Measurements from ENCODE around the gene HFM1. TPM values are rescaled to one million over a fixed set of nuclear protein-coding genes. Genes with fewer than 3 reads are reported as not detected.
"Not testable (repeated sequence)": the region's sequence is repeated elsewhere in the genome, so short reads cannot be mapped to it uniquely, and the experiment has no call there.

The HFM1 gene
- total RNA-seq, 2 donors from 2014 or later = 4.6 to 5.9 TPM

DNA sequence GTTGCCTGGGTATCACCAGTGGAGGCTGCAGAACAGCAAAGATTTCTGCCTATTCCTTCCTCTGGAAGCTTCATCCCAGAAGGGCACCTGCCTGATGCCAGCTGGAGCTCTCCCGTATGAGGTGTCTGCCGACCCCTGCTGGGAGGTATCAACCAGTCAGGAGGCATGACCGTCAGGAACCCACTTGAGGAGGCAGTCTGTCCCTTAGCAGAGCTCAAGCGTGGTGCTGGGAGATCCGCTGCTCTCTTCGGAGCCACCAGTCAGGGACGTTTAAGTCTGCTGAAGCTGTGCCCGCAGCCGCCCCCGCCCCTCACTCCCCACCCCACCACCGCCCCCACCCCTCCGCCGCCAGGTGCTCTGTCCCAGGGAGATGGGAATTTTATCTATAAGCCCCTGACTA, 23.1 kb upstream of the HFM1 start:
- Histone ChIP-seq H3K9ac (ENCODE audit: extremely low read depth, low read length, poor library complexity, severe bottlenecking) (no peak overlapping the region), H3K4me3 (ENCODE audit: low read length) (no peak overlapping the region), H3K4me1 (ENCODE audit: control insufficient read depth, insufficient read depth, low read length) (no peaks in the 10 kb centered on the region), H3K27ac (ENCODE audit: low read depth, low read length) (no peak overlapping the region), H3K36me3 (ENCODE audit: control insufficient read depth, insufficient read depth, low read length) (no peaks in the 10 kb centered on the region), H3K9me3 (ENCODE audit: control insufficient read depth, low read length) (no peaks in the 10 kb centered on the region), H3K27me3 (ENCODE audit: control insufficient read depth, insufficient read depth, low read length, poor library complexity, severe bottlenecking) (no peaks in the 10 kb centered on the region)
- peak; percentile 66 for DNase-seq
- peaks cover 15% of the 10 kb centered on the region for H3K27me3 Mint-ChIP-seq (ENCODE audit: insufficient read depth)
- H3K36me3 Mint-ChIP-seq (ENCODE audit: low read depth) = no peaks in the 10 kb centered on the region
- no peak for TF ChIP-seq CTCF (conservative IDR thresholded peaks at IDR 0.05)
- WGBS, 2 experiments (ENCODE audit: insufficient coverage in 1 of 2, insufficient read length in 1 of 2) = 60 to 68% methylated on average over 2 to 7 of the region's 13 CpGs
- peak overlapping the region; percentile 58 for H3K4me3 Mint-ChIP-seq
- H3K27ac Mint-ChIP-seq = peak overlapping the region; percentile 87
- H3K4me1 Mint-ChIP-seq = peaks cover 7% of the 10 kb centered on the region
- no peaks in the 10 kb centered on the region for H3K9me3 Mint-ChIP-seq

DNA sequence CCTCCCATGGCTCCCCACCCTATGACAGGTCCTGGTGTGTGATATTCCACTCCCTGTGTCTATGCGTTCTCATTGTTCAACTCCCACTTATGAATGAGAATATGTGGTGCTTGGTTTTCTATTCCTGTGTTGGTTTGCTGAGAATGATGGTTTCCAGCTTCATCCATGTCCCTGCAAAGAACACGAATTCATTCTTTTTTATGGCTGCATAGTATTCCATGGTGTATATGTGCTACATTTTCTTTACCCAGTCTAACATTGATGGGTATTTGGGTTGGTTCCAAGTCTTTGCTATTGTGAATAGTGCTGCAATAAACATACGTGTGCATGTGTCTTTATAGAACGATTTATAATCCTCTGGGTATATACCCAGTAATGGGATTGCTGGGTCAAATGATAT, 17.9 kb upstream of the HFM1 start:
- H3K4me3 Mint-ChIP-seq; H3K27ac Mint-ChIP-seq; DNase-seq; H3K9ac ChIP-seq (ENCODE audit: extremely low read depth, low read length, poor library complexity, severe bottlenecking); H3K9me3 ChIP-seq (ENCODE audit: control insufficient read depth, low read length); H3K27ac ChIP-seq (ENCODE audit: low read depth, low read length); H3K27me3 ChIP-seq (ENCODE audit: control insufficient read depth, insufficient read depth, low read length, poor library complexity, severe bottlenecking); H3K9me3 Mint-ChIP-seq; H3K36me3 Mint-ChIP-seq (ENCODE audit: low read depth); H3K4me1 Mint-ChIP-seq; H3K36me3 ChIP-seq (ENCODE audit: control insufficient read depth, insufficient read depth, low read length); H3K4me1 ChIP-seq (ENCODE audit: control insufficient read depth, insufficient read depth, low read length); H3K4me3 ChIP-seq (ENCODE audit: low read length): not testable (repeated sequence)
- peaks cover 18% of the 10 kb centered on the region for H3K27me3 Mint-ChIP-seq (ENCODE audit: insufficient read depth)
- 90 to 100% methylated on average over 3 of the region's 4 CpGs for WGBS, 2 experiments (ENCODE audit: insufficient coverage in 1 of 2, insufficient read length in 1 of 2)

GRCh38 chr1:91412371-91412770, 7.7 kb upstream of the HFM1 start:
- Histone ChIP-seq H3K4me1 (ENCODE audit: control insufficient read depth, insufficient read depth, low read length) (no peaks in the 10 kb centered on the region), H3K9me3 (ENCODE audit: control insufficient read depth, low read length) (no peaks in the 10 kb centered on the region), H3K4me3 (ENCODE audit: low read length) (no peak overlapping the region), H3K27me3 (ENCODE audit: control insufficient read depth, insufficient read depth, low read length, poor library complexity, severe bottlenecking) (no peaks in the 10 kb centered on the region), H3K9ac (ENCODE audit: extremely low read depth, low read length, poor library complexity, severe bottlenecking) (no peak overlapping the region), H3K27ac (ENCODE audit: low read depth, low read length) (no peak overlapping the region), H3K36me3 (ENCODE audit: control insufficient read depth, insufficient read depth, low read length) (no peaks in the 10 kb centered on the region)
- TF ChIP-seq CTCF (conservative IDR thresholded peaks at IDR 0.05) = no peak
- Mint-ChIP-seq H3K36me3 (ENCODE audit: low read depth) (no peaks in the 10 kb centered on the region), H3K27ac (no peak overlapping the region), H3K27me3 (ENCODE audit: insufficient read depth) (no peaks in the 10 kb centered on the region), H3K4me1 (no peaks in the 10 kb centered on the region), H3K9me3 (no peaks in the 10 kb centered on the region), H3K4me3 (no peak overlapping the region)
- no peak for DNase-seq

GRCh38 chr1:91406773-91407389, 2.2 kb upstream of the HFM1 start:
- H3K36me3 ChIP-seq (ENCODE audit: control insufficient read depth, insufficient read depth, low read length) = no peaks in the 10 kb centered on the region
- TF ChIP-seq CTCF (conservative IDR thresholded peaks at IDR 0.05) = peak; percentile 45
- no peak overlapping the region for H3K27ac Mint-ChIP-seq
- no peak overlapping the region for H3K4me3 Mint-ChIP-seq
- H3K27ac ChIP-seq (ENCODE audit: low read depth, low read length) = no peak overlapping the region
- no peak overlapping the region for H3K9ac ChIP-seq (ENCODE audit: extremely low read depth, low read length, poor library complexity, severe bottlenecking)
- no peaks in the 10 kb centered on the region for H3K36me3 Mint-ChIP-seq (ENCODE audit: low read depth)
- peaks cover 2% of the 10 kb centered on the region for H3K4me1 Mint-ChIP-seq
- H3K4me1 ChIP-seq (ENCODE audit: control insufficient read depth, insufficient read depth, low read length) = no peaks in the 10 kb centered on the region
- 90 to 92% methylated on average over 2 to 3 of the region's 7 CpGs for WGBS, 2 experiments (ENCODE audit: insufficient coverage in 1 of 2, insufficient read length in 1 of 2)
- H3K4me3 ChIP-seq (ENCODE audit: low read length) = no peak overlapping the region
- no peak for DNase-seq
- H3K9me3 ChIP-seq (ENCODE audit: control insufficient read depth, low read length) = no peaks in the 10 kb centered on the region
- H3K27me3 ChIP-seq (ENCODE audit: control insufficient read depth, insufficient read depth, low read length, poor library complexity, severe bottlenecking) = no peaks in the 10 kb centered on the region
- H3K9me3 Mint-ChIP-seq = no peaks in the 10 kb centered on the region
- no peaks in the 10 kb centered on the region for H3K27me3 Mint-ChIP-seq (ENCODE audit: insufficient read depth)

All from endodermal cell (in vitro differentiated cells).